Measurements from ENCODE around the gene ST7. TPM values are rescaled to one million over a fixed set of nuclear protein-coding genes. Genes with fewer than 3 reads are reported as not detected.

ST7 gene
- total and polyA plus RNA-seq, 2 of the 8 experiments (the other 6 are each of a cell fraction or from before 2014, with no cell fraction given): 16.3 to 18.0 TPM

DNA sequence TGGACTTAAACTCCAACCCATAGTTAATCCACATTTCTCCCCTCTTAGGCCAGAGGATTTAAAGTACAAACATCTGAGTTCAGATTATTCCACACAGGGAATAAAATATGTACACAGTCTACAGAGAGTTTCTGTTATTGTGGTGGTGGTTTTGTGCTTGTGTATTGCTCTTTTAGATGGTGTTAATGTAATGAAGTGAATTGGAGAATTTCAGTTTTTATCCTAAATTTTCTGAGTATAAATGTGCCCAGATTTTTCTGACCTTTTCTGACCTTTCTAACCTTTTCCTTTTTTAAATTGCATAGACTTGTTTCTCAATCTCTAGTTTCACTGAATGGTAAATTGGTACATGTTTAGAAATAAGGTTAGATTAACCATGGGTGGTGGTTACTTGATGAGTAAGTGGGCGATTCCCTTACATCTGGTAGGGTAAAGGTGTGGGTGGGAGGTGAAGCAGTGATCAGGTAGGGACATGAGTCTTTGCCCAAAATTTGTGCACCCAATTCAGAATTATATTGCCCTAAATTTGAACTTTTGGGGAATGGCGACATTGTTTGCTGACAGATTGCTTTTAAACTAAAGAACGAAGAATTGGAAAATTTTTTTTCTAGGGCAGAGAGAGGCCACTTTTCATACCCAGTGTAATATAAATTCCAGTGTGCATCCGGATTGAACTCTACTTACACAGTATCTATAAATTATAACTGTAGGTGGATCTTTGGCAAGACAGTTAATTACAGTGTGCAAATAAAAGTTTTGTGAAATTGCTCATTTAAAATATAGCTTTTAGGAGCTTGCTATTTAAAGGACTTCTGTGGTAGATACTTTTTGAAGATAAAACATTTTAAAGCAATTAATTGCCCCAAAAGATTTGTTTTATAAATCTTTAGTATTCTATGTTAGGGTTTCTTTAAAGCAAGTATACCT lies 62.2 kb downstream of the ST7 start:
- H4K5ac ChIP-seq (ENCODE audit: insufficient read length, low read depth, low read length): no peak overlapping the region
- H3K18ac ChIP-seq (ENCODE audit: extremely low read depth, low read length): no peak overlapping the region
- H2BK12ac ChIP-seq (ENCODE audit: low read depth, low read length): no peak overlapping the region
- FAIRE-seq: no peak
- no peak overlapping the region for H3K23ac ChIP-seq (ENCODE audit: insufficient read length)
- H3K79me1 ChIP-seq (ENCODE audit: low read depth, low read length): no peaks in the 10 kb centered on the region
- no peak overlapping the region for H2BK5ac ChIP-seq (ENCODE audit: low read depth, low read length)
- H3K23me2 ChIP-seq (ENCODE audit: low read depth, low read length): no peaks in the 10 kb centered on the region
- H2AFZ ChIP-seq (ENCODE audit: low read length): no peak overlapping the region
- TF ChIP-seq POLR2A (IDR thresholded peaks at IDR 0.05; ENCODE audit: control extremely low read depth in 1 of 2, low read depth in 2 of 2, low read length in 2 of 2): no peak
- no peak overlapping the region for H3K27ac ChIP-seq (ENCODE audit: low read depth, low read length)
- POLR2A ChIA-PET (ENCODE audit: partially characterized antibody): no interaction called here
- no peak overlapping the region for H3K4me2 ChIP-seq (ENCODE audit: insufficient read depth in 1 of 2, low read depth in 2 of 2, low read length in 2 of 2)
- no peaks in the 10 kb centered on the region for H3K79me2 ChIP-seq (ENCODE audit: control insufficient read depth in 1 of 2, insufficient read depth in 2 of 2, low read length in 2 of 2)
- H4K20me1 ChIP-seq (replicated peaks in 1 of 2; ENCODE audit: control insufficient read depth in 1 of 2, insufficient read depth in 2 of 2, low read length in 2 of 2): no peaks in the 10 kb centered on the region
- CTCF ChIA-PET (ENCODE audit: partially characterized antibody): interaction anchor here (0.6 to 1.0 kb wide), 2 partner anchors 84 to 151 kb away, joined by 3 to 5 read pairs; no protein-coding TSS in a partner anchor
- no peaks in the 10 kb centered on the region for H3K27me3 ChIP-seq (replicated peaks in 1 of 4; ENCODE audit: control insufficient read depth in 3 of 4, extremely low read depth in 1 of 4, insufficient read depth in 3 of 4, low read length in 3 of 4)
- H3K4ac ChIP-seq (replicated peaks; ENCODE audit: insufficient read length, low read depth, low read length): no peak overlapping the region
- no peak overlapping the region for H3K56ac ChIP-seq (replicated peaks; ENCODE audit: insufficient read length, low read depth, low read length)
- H2BK20ac ChIP-seq (ENCODE audit: low read length): no peak overlapping the region
- no peaks in the 10 kb centered on the region for H3K36me3 ChIP-seq (ENCODE audit: control insufficient read depth in 2 of 4, insufficient read depth in 4 of 4, low read length in 3 of 4)
- peaks cover 0 to 7% (median 4%) of the 10 kb centered on the region in 4 experiments for H3K4me1 ChIP-seq (replicated peaks in 1 of 4; ENCODE audit: control insufficient read depth in 3 of 4, insufficient read depth in 4 of 4, low read length in 3 of 4)
- H4K91ac ChIP-seq (replicated peaks; ENCODE audit: insufficient read length, low read length): no peak overlapping the region
- WGBS, 2 experiments (ENCODE audit: extremely low coverage in 1 of 2, insufficient coverage in 1 of 2, insufficient read length in 1 of 2, insufficient replicate concordance in 2 of 2, low coverage in 1 of 2, low lambda C conversion rate in 2 of 2, missing lambda C conversion rate in 1 of 2): 94% methylated on average over 4 of the region's 4 CpGs; no CpG with 5 or more reads in 1 of the 2 experiments
- H2BK15ac ChIP-seq (ENCODE audit: low read length): no peak overlapping the region
- H2AK5ac ChIP-seq (ENCODE audit: low read depth, low read length): no peak overlapping the region
- H3K9ac ChIP-seq (replicated peaks in 1 of 4; ENCODE audit: extremely low read depth in 1 of 4, low read depth in 3 of 4, low read length in 3 of 4): no peak overlapping the region
- no peak overlapping the region for H3K14ac ChIP-seq (ENCODE audit: insufficient read length)
- H3K4me3 ChIP-seq (ENCODE audit: extremely low read depth in 1 of 4, insufficient read depth in 2 of 4, low read depth in 3 of 4, low read length in 4 of 4): no peak overlapping the region
- H2BK120ac ChIP-seq (replicated peaks; ENCODE audit: low read depth, low read length): no peak overlapping the region
- no peaks in the 10 kb centered on the region for H3K9me3 ChIP-seq (ENCODE audit: insufficient read depth in 2 of 2, low read depth in 1 of 2, low read length in 1 of 2)
- no peak overlapping the region for H4K8ac ChIP-seq (ENCODE audit: extremely low read depth, insufficient read depth, low read length)
- no peak for DNase-seq (ENCODE audit: low read depth in 1 of 2, low spot score in 2 of 2)

Measured in H1 (cell line).